ENCODE results near the gene SPTBN1. TPM values are rescaled to one million over a fixed set of nuclear protein-coding genes. Genes with fewer than 3 reads are reported as not detected.
A peak's percentile ranks its signal among the peaks of the same experiment; 100 is the strongest.

The SPTBN1 gene
- total RNA-seq, 1 experiment from 2014 or later: 202 TPM

DNA sequence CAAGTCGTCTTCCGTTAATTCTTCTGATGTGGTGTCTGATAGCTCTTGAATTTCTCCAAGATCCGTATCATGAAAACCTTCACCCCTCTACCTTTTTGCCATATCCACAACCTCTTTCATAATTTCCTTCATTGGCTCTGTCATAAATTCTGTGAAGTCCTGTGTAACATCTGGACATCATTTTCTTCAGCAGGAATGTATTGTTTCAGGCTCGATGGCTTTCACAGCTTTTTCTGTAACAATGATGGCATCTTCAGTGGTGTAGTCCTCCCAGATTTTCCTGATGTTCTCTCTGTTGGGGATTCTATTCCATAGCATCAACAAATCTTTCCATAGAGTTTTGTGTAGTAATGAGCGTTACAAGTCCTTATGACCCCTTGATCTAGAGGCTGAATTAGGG, 153.1 kb downstream of the SPTBN1 start:
- DNase-seq (ENCODE audit: low spot score): no peak

DNA sequence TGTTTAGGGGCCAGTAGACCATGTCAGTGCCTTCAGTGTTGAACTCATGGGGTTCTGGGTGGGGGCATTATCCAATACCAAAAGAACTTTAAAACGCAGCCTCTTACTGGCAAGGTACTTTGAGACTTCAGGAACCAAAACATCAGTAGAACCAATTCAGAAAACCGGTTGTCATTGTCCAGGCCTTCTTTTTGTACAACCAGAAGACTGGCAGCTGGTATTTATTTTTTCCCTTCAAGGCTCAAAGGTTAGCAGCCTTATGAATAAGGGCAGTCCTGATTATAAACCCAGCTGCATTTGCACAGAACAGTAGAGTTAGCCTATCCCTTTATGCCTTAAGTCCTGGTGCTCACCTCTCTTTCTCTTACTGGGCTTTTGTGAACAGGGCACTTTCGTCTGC, 153.5 kb downstream of the SPTBN1 start:
- no peak for DNase-seq (ENCODE audit: low spot score)

DNA sequence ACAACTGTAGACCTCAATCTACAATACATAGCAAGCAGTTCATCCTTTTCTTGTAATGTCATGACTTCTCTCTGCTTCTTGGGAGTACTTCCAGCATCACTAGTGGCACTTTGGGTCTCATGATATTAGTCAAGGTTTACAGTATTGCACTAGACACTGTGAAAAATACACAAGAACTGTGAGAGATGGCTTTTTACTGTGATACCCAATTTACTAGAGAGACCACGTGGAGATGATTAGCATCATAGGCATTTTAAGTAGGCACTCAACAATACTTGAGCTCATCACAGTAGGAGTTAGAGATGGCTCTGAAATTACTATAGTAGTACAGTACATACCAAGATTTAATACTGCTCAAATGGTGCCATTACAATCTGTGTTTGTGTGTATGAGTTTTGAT, 154.6 kb downstream of the SPTBN1 start:
- DNase-seq (ENCODE audit: low spot score): peak; percentile 54

DNA sequence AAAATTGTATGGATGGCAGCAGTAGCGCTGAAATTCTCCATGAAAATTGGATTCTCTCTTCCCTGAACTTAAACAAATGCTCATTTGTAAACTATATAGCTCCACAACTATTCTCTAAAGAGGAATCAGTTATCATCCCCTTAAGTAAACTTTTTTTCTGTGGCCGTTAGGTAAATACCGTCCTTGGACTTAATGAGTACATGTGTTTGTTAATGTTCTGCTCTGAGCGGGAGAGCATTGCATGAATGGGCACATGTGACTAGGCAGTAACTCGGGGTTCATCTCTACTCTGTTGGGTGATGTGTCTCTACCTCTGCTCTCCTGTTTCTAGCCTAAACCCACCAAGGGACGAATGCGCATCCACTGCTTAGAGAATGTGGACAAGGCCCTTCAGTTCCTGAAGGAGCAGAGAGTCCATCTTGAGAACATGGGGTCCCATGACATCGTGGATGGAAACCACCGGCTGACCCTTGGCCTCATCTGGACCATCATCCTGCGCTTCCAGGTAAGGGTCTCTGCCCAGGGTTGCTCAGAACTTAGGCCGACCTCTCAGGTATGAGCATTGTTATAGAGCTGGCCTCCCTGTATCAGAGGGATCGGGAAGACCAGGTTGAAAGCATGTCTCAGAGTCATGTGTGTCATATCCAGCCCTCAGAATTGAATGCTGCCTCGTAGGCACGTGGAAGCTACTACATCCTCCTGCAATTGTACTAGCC, 155.9 kb downstream of the SPTBN1 start:
- no peak for DNase-seq (ENCODE audit: low spot score)

DNA sequence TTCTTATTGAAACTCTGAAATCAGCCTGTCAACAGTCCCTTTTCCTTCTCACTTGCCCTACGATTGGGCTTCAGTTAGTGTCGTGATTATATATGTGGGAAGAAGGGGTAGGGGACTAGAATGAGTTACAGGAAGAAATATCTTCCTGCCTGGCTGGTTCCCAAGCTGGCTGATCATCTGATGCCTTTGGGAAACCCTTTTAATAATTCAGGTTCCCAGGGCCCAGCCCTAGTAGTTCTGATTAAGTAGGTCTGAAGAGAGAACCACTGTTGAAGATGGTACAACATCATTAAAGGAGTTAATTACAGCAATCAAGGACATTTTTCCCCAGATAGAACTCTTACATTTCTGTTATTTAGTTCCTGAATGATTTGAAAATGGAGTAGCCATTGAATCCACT, 157.3 kb downstream of the SPTBN1 start:
- peak; percentile 66 for DNase-seq (ENCODE audit: low spot score)

DNA sequence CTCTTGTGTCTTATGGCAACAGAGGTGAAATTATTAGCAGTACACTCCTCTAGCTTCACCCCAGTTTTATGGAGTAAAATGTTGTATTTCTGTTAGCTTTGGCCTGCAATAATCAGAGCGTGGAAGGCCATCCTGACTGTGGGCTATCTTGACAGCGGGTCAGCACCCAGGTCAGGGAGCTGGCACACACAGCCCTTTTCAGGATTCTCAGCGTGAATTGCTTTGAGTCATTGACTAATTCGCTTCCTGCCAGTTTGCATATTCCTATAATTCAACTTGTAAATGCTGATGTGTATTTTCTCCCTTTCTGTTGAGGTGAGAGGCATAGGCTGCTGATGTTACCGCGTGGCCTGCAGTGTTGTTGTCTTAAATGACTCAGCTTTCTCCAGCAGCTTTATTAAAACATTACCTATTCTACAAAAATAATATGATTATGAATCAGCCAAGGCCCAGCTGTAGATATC, 157.7 kb downstream of the SPTBN1 start:
- DNase-seq (ENCODE audit: low spot score): peak; percentile 89

DNA sequence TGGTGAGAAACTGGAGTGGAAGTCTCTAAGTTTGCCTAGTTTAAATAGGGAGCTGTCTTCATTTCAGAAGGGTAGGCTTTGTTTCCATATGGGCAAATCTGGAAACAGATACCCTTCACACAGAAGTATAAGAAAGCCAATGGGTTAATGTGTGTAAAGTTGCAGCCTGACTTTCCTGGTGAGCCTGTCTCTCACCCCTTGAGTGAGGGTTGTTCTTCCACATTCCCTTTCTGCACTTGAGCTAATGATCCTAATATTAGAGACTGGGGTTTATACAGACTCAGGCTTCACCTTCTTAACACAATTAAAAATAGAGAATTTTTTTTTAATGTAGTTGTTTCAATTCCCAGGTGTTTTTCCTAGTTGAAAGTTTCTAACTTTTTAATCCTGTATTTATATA, 158.7 kb downstream of the SPTBN1 start:
- DNase-seq (ENCODE audit: low spot score): no peak

DNA sequence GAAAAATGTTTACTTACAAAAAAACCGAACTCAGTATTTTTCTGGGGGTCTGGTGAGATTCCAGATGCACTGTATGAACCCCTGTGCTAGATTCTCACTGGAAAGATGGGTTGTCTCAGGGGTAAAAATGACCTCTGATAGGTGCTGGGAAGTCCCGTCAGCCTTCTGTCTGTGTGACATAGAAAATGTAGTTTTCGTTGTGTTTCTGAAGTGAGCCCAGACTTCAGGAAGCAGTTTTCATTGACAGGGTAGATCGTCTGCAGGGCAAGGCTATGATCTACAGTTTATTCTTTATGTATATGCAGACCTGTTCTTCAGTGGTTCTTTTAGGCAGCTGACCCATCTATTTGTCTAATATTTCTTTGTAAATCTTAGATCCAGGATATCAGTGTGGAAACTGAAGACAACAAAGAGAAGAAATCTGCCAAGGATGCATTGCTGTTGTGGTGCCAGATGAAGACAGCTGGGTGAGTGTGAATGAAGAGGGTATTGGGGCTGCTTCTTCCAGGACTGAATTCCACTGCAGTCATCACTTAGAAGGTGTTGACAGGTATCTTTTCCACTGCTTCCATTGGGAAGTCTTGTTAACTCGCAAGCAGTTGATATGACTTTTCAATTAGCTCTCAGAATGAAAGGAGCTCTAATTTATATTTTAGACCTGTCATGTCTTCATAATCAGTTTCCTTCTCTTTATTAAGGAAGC, 159.9 kb downstream of the SPTBN1 start:
- DNase-seq (ENCODE audit: low spot score): no peak

DNA sequence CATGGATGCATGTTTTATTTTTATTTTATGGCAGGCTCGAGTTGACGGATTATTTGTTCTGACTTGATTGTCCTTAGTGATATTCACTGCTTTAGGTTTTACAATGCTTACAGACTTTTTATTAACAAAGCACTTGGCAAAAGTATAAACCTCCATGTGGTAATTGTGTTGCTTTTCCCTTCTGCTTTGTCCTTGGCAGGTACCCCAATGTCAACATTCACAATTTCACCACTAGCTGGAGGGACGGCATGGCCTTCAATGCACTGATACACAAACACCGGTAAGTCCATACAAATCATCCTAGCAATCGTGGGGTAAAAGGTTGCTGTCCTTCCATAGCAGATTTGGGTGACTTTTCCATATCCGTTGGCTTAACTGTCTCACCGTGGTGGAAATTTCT, 161.3 kb downstream of the SPTBN1 start:
- DNase-seq (ENCODE audit: low spot score): no peak

DNA sequence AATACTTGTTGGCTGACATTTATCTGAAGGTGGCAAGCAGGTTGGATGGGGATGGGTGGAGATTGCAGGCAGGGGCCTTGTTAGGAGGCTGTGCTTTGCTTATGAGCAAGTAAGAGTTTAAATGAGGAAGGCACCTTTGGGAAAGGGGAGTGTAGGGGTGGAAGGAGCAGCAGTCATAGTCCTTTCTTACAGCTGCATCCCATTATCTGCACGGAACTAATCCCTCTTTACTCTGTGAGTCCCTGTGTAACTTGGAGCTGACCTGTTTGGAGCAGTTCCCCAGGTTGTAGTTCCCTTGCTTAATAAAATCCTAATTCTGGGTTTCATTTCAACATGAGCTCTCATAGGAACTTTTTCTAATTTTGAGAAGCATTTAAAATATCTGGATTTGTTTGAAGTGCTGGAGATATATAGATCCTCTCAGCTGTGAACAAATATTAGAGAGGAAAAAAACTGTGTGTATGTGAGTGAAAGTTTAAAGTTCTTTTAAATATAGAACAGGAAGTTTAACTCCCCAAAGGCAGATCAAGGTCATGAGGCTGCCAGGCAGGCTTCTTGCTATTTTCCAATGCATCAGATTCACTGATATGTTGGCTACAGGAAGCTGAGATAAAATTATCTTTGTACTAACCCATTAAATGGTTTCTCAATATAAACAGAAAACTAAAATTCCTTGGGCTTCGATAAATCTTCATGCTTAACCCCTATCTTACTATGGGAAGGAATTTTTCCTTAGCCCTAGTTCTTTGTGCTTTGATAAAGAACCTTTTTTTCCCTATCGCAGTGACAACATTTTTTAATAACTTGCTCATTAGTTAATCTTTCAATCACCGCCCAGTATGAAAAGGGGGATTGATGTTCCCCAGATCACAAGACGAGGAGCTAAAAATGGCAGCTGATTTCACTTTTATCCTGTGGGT, 162.8 kb downstream of the SPTBN1 start:
- DNase-seq (ENCODE audit: low spot score): no peak

DNA sequence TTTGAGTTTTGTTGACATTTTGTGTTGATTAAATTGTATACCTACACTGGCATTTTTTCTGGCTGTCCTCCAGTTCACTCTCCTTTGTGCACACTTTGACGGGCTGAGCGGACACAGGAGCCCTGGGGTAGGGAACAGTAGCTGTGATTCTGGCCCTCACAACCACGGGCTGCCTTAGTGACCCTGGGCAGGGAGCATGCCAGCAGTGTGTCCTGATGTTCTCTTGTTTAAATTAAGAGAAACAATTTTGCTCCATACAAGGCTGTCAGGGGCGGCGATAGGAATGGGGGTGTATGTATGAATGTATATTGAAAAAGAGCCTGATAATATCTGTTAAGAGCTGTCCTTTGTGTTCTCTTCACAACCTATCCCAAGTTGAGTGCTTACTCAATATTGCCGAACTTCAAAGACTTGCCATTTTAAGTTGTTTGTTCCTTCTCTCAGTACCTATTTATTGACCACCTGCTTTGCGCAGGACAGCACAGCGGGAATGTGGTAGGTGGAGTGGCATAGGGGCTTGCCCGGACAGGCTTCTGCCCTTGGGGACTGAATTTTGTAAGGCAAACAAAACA, 163.6 kb downstream of the SPTBN1 start:
- DNase-seq (ENCODE audit: low spot score): no peak

DNA sequence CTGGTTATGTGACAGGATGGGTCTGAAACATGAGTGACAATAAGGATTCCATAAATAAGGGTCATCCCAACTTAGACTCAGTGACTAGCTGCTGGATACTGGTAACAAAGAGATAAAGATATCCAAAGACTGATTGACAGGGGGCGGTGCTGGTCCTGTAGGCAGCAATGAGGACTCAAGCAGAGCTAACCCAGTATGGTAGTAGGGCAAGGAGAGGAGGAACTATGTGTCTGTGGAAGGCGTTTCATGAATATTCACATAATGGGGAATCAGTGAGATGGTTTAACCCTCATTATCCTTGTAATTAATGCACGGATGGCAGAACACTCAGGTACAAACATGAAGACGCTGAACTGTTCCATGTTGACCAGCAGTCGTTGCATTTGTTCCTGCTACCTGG, 164.8 kb downstream of the SPTBN1 start:
- DNase-seq (ENCODE audit: low spot score): no peak

DNA sequence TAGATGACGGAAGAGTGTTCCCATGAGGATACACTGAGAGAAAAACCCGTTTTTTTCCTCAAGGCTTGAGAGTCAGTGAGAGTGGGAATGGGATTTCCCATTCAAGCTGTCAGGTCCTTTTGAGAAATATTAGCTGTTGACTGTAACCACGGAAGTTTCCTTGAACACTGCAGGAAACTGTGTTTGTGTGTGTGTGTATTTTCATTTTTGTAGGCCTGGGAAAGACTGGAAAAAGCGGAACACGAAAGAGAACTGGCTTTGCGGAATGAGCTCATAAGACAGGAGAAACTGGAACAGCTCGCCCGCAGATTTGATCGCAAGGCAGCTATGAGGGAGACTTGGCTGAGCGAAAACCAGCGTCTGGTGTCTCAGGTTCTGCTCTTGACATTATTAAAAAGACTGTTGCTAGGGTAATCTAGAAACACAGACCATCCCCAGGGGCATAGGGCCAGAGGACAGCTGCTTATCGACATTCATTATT, 168.5 kb downstream of the SPTBN1 start:
- DNase-seq (ENCODE audit: low spot score): no peak

DNA sequence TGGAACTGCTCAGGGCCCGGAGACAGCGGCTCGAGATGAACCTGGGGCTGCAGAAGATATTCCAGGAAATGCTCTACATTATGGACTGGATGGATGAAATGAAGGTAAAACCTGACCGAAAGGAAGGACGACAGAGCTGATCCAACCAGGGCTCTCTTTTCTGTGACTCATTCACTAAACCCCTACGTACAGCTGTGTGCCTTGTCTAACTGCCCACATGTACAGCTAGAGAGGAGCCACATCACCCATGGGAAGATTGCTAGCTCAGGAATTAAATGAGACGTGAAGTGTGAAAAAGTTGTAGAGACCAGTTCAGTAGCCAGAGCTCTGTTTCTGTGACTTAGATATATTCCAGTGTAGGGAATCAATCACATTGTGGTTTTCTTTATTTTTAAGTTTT, 170.0 kb downstream of the SPTBN1 start:
- DNase-seq (ENCODE audit: low spot score): no peak

DNA sequence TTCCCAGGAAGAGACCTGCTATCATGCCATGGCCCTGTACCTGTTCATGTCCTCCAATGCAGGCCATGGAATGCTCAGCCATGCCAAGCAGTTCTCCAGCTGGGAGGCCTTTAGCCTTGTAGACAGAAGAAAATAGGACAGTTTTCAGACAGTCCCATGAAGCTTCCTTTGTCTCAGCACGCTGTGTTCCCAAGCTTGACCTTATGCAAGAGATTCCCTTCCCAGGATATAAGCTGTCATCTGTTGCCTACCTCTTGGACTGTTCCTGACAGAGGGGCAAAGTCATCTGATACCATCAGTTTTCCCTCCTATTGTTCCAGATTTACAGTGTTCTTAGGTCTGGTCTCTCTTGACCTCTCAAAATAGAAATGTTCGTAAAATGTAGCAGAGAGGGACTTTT, 170.8 kb downstream of the SPTBN1 start:
- no peak for DNase-seq (ENCODE audit: low spot score)

DNA sequence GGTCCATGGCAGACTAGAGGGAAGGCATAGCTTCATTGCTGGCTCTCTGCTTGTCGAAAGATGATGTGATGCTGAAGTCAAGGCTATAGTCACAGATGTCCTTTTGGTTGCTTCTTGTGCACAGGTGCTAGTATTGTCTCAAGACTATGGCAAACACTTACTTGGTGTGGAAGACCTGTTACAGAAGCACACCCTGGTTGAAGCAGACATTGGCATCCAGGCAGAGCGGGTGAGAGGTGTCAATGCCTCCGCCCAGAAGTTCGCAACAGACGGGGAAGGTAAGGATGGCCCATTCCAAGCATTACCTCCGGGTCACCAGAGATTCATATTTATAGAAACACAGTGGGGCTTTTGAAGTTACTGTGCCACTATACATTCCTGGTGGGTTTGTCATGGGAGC, 171.8 kb downstream of the SPTBN1 start:
- DNase-seq (ENCODE audit: low spot score): no peak

DNA sequence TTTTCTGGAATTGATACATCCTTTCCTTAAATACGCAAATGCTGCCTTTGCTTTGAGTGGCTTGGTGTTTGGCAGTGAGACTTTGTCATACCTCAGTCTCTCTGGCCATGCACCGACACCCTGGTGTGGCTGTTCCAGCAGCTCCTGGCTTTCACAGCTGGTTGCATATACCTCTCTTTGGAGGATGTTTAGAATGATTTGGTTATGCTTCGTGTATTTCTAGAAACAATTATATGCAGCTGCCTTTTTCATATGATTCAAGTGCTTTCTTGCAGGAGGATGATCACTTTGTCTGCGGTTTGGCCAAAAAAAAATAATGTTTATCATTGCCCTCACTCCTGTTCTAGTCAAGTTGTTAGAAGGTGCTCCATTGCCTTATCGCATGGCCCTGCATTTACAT, 172.3 kb downstream of the SPTBN1 start:
- no peak for DNase-seq (ENCODE audit: low spot score)

DNA sequence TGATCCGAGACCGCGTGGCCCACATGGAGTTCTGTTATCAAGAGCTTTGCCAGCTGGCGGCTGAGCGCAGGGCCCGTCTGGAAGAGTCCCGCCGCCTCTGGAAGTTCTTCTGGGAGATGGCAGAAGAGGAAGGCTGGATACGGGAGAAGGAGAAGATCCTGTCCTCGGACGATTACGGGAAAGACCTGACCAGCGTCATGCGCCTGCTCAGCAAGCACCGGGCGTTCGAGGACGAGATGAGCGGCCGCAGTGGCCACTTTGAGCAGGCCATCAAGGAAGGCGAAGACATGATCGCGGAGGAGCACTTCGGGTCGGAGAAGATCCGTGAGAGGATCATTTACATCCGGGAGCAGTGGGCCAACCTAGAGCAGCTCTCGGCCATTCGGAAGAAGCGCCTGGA, 172.8 kb downstream of the SPTBN1 start:
- DNase-seq (ENCODE audit: low spot score): no peak

DNA sequence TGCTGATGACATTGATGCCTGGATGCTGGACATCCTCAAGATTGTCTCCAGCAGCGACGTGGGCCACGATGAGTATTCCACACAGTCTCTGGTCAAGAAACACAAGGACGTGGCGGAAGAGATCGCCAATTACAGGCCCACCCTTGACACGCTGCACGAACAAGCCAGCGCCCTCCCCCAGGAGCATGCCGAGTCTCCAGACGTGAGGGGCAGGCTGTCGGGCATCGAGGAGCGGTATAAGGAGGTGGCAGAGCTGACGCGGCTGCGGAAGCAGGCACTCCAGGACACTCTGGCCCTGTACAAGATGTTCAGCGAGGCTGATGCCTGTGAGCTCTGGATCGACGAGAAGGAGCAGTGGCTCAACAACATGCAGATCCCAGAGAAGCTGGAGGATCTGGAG, 173.3 kb downstream of the SPTBN1 start:
- DNase-seq (ENCODE audit: low spot score): no peak

DNA sequence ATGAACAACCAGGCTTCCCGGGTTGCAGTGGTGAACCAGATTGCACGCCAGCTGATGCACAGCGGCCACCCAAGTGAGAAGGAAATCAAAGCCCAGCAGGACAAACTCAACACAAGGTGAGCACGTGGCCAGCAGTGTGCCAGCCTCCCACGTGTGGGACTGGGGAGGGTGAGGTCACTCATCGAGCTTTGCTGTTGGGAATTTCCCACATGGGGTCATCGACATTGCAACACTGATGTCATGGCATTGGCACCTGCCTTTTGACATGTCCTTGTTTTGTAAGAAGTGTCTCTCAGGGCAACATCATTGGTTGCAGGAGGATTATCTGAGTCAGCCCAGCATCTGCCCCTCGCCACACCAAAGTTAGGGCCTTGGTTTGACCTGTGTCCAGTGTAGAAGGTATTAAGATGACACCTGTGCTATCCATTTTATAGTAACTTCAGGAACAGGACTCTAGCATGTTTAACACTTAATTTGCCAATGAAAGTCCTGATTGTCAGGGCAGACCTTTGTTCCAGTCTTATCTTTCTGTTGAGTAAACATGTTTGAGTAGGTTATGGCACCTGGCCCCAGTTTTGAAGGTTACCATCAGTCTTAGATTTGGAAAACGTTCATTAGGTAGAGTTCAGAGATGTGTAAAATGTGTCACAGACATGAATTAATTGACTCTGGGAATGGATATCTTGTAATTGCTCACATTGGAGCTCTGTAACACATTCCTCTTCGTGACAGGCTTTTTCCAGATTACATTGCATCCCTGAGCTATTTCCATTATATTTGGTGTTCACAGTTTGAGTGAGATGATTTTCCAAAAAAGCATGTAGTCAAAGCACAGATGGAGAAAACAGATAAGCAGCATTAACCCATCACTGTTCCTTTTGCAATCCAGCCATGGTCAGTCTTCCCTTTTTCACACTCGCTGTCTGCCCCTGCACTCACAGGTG, 174.1 kb downstream of the SPTBN1 start:
- DNase-seq (ENCODE audit: low spot score): peak; percentile 89
